ENCODE data around the gene LONRF2. TPM values are rescaled to one million over a fixed set of nuclear protein-coding genes. Genes with fewer than 3 reads are reported as not detected.

The LONRF2 gene
- total RNA-seq, 2 donors from 2014 or later: 0.16 to 1.1 TPM

DNA sequence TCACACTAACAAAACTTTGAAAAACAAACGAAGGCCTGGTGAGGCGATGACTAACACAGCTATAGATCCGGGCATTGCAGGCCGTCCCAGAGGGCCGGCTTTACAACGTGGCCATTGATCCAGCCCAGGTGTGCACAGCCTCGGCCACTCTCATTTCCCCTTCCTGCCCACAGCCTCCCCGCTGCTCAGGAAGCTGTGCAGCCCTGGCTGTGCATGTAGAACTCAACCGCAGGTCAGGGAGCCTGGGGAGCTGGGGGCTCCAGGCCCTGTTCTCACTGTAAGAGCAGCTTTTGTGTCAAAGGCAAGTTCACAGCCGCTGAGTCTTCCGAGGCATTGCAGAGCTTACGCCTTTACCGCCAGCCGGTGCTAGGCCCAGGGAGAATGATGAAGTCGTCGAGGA, 87.2 kb downstream of the LONRF2 start:
- Mint-ChIP-seq H3K27ac (peak overlapping the region; percentile 39), H3K9me3 (no peaks in the 10 kb centered on the region), H3K36me3 (ENCODE audit: low read depth) (no peaks in the 10 kb centered on the region), H3K4me1 (peaks cover 18% of the 10 kb centered on the region), H3K4me3 (peak overlapping the region; percentile 13), H3K27me3 (no peaks in the 10 kb centered on the region)
- ATAC-seq (replicated peaks): peak; percentile 78

DNA sequence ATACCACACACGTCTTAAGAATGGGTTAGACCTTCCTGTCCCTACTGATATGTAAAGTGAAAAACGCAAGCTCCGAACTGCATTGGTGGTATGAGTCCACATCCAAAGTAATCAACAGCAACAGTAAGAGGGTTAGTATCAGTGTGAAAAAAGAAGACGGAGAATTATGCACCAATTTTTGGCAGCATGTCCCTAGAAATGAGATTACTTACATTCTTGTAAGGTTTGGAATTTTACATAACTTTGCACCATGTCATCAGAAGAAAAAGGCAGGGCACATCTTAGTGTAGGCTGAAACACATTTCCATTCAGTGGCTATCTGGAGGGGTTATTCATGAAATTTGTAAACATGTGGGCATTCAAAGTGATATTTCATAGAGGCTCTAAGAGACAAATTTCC, 88.2 kb downstream of the LONRF2 start:
- no peak for ATAC-seq (replicated peaks)
- H3K36me3 Mint-ChIP-seq (ENCODE audit: low read depth): no peaks in the 10 kb centered on the region
- peaks cover 18% of the 10 kb centered on the region for H3K4me1 Mint-ChIP-seq
- no peaks in the 10 kb centered on the region for H3K27me3 Mint-ChIP-seq
- H3K27ac Mint-ChIP-seq: no peak overlapping the region
- H3K4me3 Mint-ChIP-seq: no peak overlapping the region
- no peaks in the 10 kb centered on the region for H3K9me3 Mint-ChIP-seq

DNA sequence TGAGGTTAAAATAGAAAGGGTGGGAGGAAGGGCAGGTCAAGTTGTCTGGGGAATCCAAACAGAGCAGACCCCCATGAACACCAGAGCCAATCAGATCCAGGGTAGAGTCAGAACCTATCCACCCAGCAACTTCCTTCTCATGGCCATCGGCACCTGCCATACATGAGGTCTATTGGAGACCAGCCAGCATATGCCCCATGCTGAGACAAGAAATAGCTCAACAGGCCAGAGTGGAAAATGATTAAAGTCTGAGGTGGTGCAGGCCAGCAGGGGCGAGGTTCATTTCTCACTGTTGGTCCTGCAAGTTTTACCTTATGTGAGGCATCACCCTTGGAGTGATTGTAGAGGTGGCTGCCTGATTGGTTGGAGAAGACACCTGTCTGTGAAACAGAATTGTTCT, 89.2 kb downstream of the LONRF2 start:
- no peak for ATAC-seq (replicated peaks)
- H3K36me3 Mint-ChIP-seq (ENCODE audit: low read depth): no peaks in the 10 kb centered on the region
- H3K4me3 Mint-ChIP-seq: no peak overlapping the region
- no peaks in the 10 kb centered on the region for H3K9me3 Mint-ChIP-seq
- no peaks in the 10 kb centered on the region for H3K27me3 Mint-ChIP-seq
- no peak overlapping the region for H3K27ac Mint-ChIP-seq
- H3K4me1 Mint-ChIP-seq: peaks cover 18% of the 10 kb centered on the region

DNA sequence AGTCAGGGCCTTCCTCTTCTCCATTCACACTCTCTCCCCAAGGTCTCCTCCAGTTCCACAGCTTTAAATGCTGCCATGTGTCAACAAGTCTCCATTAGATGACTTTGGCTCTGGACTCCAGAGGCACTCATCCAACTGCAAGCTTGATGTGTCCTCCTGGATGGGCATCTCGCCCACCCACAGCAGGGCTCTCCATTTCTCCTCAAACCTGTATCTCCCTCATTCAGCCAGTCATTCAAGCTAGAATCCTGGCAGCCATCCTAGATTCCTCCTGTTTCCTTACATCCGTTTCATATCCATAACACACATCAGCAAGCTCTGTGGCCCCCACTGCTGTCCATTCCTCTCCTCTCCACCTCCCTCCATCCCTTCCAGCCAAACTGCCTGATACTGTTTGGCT, 91.5 kb downstream of the LONRF2 start:
- peaks cover 16% of the 10 kb centered on the region for H3K4me1 Mint-ChIP-seq
- no peak overlapping the region for H3K4me3 Mint-ChIP-seq
- no peak for ATAC-seq (replicated peaks)
- peaks cover under 1% of the 10 kb centered on the region for H3K27me3 Mint-ChIP-seq
- H3K27ac Mint-ChIP-seq: no peak overlapping the region
- no peaks in the 10 kb centered on the region for H3K36me3 Mint-ChIP-seq (ENCODE audit: low read depth)
- no peaks in the 10 kb centered on the region for H3K9me3 Mint-ChIP-seq

DNA sequence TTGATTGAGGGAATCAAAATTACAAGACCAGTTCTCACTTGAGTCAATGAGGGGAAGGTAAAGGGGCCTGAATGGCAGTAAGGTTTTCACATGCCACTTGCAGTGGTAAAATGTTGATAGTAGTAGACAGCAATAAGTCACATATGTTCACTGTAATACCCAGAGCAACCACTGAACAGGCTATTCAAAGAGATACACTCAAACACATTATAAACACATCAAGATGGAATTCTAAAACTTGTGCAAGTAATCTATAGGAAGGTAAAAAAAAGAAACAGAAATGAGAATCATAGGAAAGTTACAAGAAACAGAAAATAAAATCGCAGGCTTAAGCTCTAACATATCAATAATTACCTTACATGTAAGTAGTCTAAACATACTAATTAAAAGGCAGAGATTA, 93.3 kb downstream of the LONRF2 start:
- Mint-ChIP-seq H3K9me3 (no peaks in the 10 kb centered on the region), H3K4me1 (peaks cover under 1% of the 10 kb centered on the region), H3K27ac (no peak overlapping the region), H3K36me3 (ENCODE audit: low read depth) (no peaks in the 10 kb centered on the region), H3K27me3 (peaks cover 3% of the 10 kb centered on the region), H3K4me3 (no peak overlapping the region)
- no peak for ATAC-seq (replicated peaks)

DNA sequence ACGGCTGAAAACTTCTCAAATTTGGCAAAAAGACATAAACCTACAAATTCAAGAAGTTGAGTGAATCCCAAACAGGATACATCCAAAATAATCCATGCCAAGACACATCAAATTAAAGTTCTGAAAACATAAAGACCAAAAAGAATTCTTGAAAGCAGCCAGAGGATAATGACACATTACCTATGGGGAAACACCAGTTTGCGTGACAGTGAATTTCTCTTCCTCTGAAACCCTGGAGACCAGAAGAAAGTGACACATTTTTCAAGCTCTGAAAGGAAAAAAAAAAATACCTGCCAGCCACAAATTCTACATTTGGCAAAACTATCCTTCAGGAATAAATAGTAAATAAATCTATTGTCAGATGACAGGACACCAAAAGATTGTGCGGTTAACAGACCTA, 93.9 kb downstream of the LONRF2 start:
- Mint-ChIP-seq H3K27me3 (peaks cover 3% of the 10 kb centered on the region), H3K27ac (no peak overlapping the region), H3K36me3 (ENCODE audit: low read depth) (no peaks in the 10 kb centered on the region), H3K9me3 (no peaks in the 10 kb centered on the region), H3K4me3 (no peak overlapping the region), H3K4me1 (no peaks in the 10 kb centered on the region)
- no peak for ATAC-seq (replicated peaks)

DNA sequence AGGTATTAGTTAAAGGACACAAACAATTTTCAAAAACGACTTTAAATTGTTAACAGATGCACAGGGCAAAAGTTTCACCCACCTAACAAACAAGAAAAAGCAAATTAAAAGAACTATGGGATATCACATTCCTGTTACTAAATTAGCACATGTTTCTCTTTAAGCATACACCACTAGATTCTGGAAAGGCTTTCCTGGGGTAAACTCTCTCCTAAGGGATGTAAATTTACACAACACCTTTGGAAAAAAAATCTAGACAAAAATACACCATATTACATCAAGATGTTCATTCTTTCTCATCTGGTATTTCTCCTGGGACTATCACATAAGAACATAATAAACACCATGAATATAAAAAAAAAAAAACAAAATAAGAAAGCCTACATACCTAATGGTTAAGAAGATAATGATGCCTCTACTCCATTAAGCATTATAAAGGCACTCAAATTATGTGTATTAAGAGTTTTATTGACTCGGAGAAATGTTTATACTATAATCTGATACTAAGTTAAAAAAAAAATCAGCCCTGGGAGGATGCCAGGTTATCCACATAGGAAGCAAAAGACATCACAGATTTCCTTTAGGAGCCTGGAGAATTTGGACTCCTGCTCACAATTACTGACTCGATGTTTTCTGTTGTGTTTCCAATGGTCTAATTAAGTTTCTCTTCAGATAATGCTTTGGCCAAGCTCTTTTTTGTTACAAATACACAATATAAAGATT, 97.2 kb downstream of the LONRF2 start:
- no peak overlapping the region for H3K4me3 Mint-ChIP-seq
- ATAC-seq (replicated peaks): no peak
- H3K4me1 Mint-ChIP-seq: no peaks in the 10 kb centered on the region
- peaks cover 3% of the 10 kb centered on the region for H3K27me3 Mint-ChIP-seq
- H3K27ac Mint-ChIP-seq: no peak overlapping the region
- H3K36me3 Mint-ChIP-seq (ENCODE audit: low read depth): no peaks in the 10 kb centered on the region
- no peaks in the 10 kb centered on the region for H3K9me3 Mint-ChIP-seq

DNA sequence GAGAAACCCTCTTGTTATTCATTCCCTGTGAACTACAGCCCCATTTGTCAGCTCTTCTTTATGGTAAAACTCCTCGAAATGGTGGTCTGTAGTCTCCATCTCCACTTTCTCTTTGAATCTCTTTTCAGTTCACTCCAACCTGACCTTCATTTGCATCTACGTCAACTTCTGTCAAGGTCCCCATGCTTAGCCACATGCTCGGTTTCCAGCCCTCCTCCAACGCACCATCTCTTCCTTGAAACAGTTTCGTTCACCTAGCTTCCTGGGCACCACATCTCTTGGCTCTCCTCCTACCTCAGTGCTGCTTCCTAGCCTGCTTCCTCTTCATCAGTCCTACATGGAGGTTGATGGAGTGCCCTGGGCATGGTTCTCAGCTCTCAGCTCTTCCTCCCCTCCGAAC, 98.8 kb downstream of the LONRF2 start:
- H3K27me3 Mint-ChIP-seq: peaks cover 3% of the 10 kb centered on the region
- H3K36me3 Mint-ChIP-seq (ENCODE audit: low read depth): no peaks in the 10 kb centered on the region
- H3K4me1 Mint-ChIP-seq: peaks cover 12% of the 10 kb centered on the region
- H3K27ac Mint-ChIP-seq: no peak overlapping the region
- H3K4me3 Mint-ChIP-seq: no peak overlapping the region
- no peak for ATAC-seq (replicated peaks)
- H3K9me3 Mint-ChIP-seq: no peaks in the 10 kb centered on the region

Other genes with a start within 250 kb of the LONRF2 start
- gene AFF3, start 179.9 kb downstream of the LONRF2 start, total RNA-seq: under 1 TPM; 0.32 to 0.42 TPM
- gene CHST10, start 95.2 kb upstream of the LONRF2 start, total RNA-seq: 1 to 10 TPM; 3.3 to 9.9 TPM
- gene NMS, start 148.0 kb upstream of the LONRF2 start, total RNA-seq: not detected
- 10 to 100 TPM; 26.1 to 55.9 TPM for gene PDCL3, start 240.5 kb upstream of the LONRF2 start, total RNA-seq